Measurements from ENCODE around the gene GPX2. TPM values are rescaled to one million over a fixed set of nuclear protein-coding genes. Genes with fewer than 3 reads are reported as not detected.
A peak's percentile ranks its signal among the peaks of the same experiment; 100 is the strongest.

The GPX2 gene
- polyA plus RNA-seq (2011; rRNA removed): 1.3 TPM in 1 of 2 replicates, not detected in the other
- 0.28 TPM in 1 of 2 replicates, not detected in the other for polyA minus RNA-seq (2011; rRNA and poly(A)+ RNA removed)

- CTCF ChIA-PET: no interaction called here
These were observed at the start of gene GPX2 for GRCh38 chr14:64942531-64943111. Gene GPX2, minus strand, starts transcription at chr14:64942745. Its CDS starts 19 bp downstream, at chr14:64942726.

GRCh38 chr14:64990939-64991338 is 48.4 kb upstream of the GPX2 start:
- Histone ChIP-seq H3K27me3 (ENCODE audit: control insufficient read depth, insufficient read depth, low read length) (no peaks in the 10 kb centered on the region), H3K9me3 (ENCODE audit: control insufficient read depth, insufficient read depth, low read length) (no peaks in the 10 kb centered on the region), H3K27ac (ENCODE audit: low read depth, low read length) (no peak overlapping the region), H3K4me3 (ENCODE audit: low read depth, low read length) (no peak overlapping the region)
- no peak for TF ChIP-seq CTCF (IDR thresholded peaks at IDR 0.05; ENCODE audit: low read depth, low read length)
- ChIA-PET CTCF (interaction anchor here (0.5 to 1.4 kb wide), 2 partner anchors 29 to 68 kb away, joined by 3 to 5 read pairs; no protein-coding TSS in a partner anchor), POLR2A (no interaction called here)
- DNase-seq (ENCODE audit: low read depth, low spot score): no peak

More at GRCh38 chr14:64942531-64943111, at the start of gene GPX2:
- TF ChIP-seq CTCF (IDR thresholded peaks at IDR 0.05; ENCODE audit: low read depth, low read length): no peak
- H3K27me3 ChIP-seq (ENCODE audit: control insufficient read depth, insufficient read depth, low read length): no peaks in the 10 kb centered on the region
- H3K9me3 ChIP-seq (ENCODE audit: control insufficient read depth, insufficient read depth, low read length): no peaks in the 10 kb centered on the region
- DNase-seq (ENCODE audit: low read depth, low spot score): no peak
- no peak within 1 kb of the TSS for H3K27ac ChIP-seq (ENCODE audit: low read depth, low read length)
- no peak within 1 kb of the TSS for H3K4me3 ChIP-seq (ENCODE audit: low read depth, low read length)
- POLR2A ChIA-PET: no interaction called here

- no peak for TF ChIP-seq CTCF (IDR thresholded peaks at IDR 0.05; ENCODE audit: low read depth, low read length)
- Histone ChIP-seq H3K27me3 (ENCODE audit: control insufficient read depth, insufficient read depth, low read length) (no peaks in the 10 kb centered on the region), H3K27ac (ENCODE audit: low read depth, low read length) (no peak overlapping the region), H3K9me3 (ENCODE audit: control insufficient read depth, insufficient read depth, low read length) (no peaks in the 10 kb centered on the region), H3K4me3 (ENCODE audit: low read depth, low read length) (no peak overlapping the region)
- no peak for DNase-seq (ENCODE audit: low read depth, low spot score)
- ChIA-PET POLR2A (no interaction called here), CTCF (interaction anchor here (0.5 kb wide), 1 partner anchor 67 kb away, joined by 3 read pairs; no protein-coding TSS in a partner anchor)
These were observed 47.8 kb upstream of the GPX2 start for GRCh38 chr14:64990296-64990695.

- no peak overlapping the region for H3K27ac ChIP-seq (ENCODE audit: low read depth, low read length)
- TF ChIP-seq CTCF (IDR thresholded peaks at IDR 0.05; ENCODE audit: low read depth, low read length): no peak
- peak overlapping the region; percentile 99 for H3K4me3 ChIP-seq (ENCODE audit: low read depth, low read length)
- DNase-seq (ENCODE audit: low read depth, low spot score): no peak
- ChIA-PET POLR2A (interaction anchor here (1.0 to 1.9 kb wide), 5 partner anchors 11 to 447 kb away, joined by 3 to 14 read pairs (median 4); partner anchors contain the start of gene HSPA2), CTCF (interaction anchor here (0.6 to 5.4 kb wide), 4 partner anchors 11 to 34 kb away, joined by 3 to 100 read pairs (median 8); no protein-coding TSS in a partner anchor)
- peaks cover 9% of the 10 kb centered on the region for H3K27me3 ChIP-seq (ENCODE audit: control insufficient read depth, insufficient read depth, low read length)
- H3K9me3 ChIP-seq (ENCODE audit: control insufficient read depth, insufficient read depth, low read length): no peaks in the 10 kb centered on the region
These were observed 44.9 kb upstream of the GPX2 start for GRCh38 chr14:64987438-64987767.
